NCI-H128 (cell line): ENCODE measurements around the gene NQO2.

Experiments used
- DNase-seq: peaks from one replicate; lab custom pipeline; 2025; ENCODE audit not compliant: unreplicated experiment; lab: John Stamatoyannopoulos, UW

The NQO2 gene

DNA sequence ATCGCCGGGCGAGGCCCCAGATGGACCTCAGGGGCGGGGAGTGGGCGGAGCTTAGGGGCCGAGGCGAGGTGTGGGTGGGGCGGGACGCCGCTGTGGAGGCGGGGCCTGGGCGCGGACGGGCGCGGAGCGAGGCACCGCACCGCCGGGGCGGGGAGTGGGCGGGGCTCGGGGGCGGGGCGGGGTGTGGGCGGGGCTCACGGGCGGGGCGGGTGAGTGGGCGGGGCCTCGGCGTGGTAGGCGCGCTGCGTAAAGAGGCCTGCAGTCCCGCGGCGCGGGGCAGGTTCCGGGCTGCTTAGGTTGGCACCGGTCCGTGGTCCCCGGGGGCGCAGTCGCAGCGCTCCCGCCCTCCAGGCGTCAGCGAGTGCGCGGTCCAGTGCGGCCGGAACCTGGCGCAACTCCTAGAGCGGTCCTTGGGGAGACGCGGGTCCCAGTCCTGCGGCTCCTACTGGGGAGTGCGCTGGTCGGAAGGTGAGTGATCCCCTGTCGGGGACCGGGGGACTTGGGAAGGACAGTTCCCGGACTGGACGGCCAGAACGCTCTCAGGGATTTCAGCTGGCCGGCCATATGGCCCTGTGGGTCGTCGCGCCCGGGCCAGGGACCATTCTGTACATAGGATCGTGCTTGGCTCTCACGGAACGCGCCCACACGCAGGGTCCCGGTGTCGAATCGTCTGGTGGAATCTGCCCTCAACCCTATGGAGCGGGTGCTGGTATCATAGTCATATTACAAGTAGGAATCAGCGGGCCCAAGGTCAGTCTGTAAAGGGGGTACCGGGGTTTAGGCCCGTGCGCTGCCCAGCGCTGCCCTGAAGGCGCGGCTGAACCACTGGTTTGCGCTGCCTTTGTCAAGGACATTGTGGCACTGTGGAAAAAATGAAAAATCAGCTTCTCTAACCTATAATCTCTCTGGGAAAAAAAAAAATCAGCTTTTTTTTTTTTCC is at the start of gene NQO2:
NQO2 (plus strand) TSS at position 277 of the 940 bp plus-strand sequence. CDS start 6,659 bp downstream, outside the sequence.
- peak; percentile 79 for DNase-seq

- no peak for DNase-seq
Measured at GRCh38 chr6:2950713-2951112, 49.0 kb upstream of the NQO2 start.

GRCh38 chr6:2951728-2952127 is 48.0 kb upstream of the NQO2 start:
- DNase-seq = no peak

DNA sequence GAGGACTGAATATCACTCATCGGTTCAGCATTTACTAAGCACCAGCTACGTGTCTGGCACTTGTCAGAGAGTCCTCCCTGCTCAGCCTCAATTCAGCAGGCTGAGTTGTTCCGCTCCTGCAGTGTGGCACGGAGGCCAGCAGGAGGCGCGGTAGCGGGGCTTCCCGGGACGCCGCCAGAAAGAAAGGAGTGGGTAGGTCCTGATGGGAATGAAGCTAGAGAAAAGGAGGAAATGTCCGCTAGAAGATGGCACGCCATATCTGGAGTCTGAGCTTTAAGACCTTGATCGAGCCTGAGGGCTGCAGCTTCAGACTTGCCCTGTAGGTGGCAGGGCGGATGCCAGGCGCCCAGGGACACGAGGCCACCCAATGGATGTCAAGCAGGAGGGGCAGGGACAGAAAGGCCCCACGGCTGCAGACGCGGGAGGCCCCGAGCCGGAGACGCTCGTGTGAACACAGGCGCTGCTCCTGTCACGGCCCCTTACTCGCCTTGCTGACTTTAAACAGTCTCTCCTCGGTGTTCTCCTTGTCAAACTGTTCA is 47.1 kb upstream of the NQO2 start:
- DNase-seq = no peak

DNA sequence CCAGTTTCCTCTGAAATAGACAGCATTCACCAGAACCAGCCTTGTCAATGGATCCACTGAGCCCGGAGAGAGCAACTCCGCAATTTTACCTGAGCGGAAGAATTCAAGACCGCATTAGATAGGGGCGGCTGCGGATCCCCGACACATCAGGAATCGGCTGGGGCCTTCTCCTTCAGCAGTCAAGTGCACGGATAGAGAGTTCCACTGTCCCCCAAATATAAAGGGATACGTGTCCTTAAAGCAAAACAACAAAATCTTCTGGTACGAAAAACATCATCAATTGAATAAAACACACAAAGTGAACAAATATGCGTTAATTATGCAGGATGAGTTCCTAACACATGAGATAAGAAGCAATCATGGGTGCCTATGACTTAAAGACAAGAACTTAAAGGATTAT is 46.6 kb upstream of the NQO2 start:
- no peak for DNase-seq

DNA sequence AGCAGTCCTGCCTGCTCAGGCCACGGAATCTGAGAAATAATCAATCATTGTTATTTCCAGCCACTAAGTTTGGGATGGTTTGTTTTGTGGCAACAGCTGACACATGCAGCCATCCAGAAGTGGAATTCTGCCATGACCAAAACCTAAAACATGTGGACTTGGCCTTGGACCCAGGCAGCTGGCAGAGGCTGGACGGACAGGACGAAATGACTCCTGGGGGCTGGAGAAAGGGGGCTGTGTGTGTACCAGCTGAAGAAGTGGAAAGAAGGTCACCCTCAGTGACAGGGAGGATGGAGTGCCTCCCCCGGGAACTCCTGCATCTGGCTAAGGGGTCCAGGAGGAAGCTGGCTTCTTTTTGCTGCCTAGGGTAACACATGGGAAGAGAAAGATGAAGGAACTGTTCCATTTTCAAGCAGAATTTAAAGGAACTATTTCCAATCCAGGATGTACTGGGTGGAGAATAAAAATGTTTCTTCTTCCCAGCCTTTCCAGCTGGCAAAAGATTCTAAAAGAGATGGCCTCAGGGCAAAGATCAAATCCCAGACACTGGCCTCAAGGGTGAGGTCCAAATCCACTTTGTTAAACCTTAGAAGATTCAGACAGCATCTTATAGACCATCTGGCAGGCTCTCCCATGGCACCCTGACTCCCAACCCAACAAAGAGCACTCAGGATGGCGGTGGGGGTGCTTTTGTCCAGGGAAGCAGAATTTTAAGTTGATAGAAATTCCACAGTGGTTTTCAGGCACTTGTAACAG is 42.6 kb upstream of the NQO2 start:
- DNase-seq = no peak

DNA sequence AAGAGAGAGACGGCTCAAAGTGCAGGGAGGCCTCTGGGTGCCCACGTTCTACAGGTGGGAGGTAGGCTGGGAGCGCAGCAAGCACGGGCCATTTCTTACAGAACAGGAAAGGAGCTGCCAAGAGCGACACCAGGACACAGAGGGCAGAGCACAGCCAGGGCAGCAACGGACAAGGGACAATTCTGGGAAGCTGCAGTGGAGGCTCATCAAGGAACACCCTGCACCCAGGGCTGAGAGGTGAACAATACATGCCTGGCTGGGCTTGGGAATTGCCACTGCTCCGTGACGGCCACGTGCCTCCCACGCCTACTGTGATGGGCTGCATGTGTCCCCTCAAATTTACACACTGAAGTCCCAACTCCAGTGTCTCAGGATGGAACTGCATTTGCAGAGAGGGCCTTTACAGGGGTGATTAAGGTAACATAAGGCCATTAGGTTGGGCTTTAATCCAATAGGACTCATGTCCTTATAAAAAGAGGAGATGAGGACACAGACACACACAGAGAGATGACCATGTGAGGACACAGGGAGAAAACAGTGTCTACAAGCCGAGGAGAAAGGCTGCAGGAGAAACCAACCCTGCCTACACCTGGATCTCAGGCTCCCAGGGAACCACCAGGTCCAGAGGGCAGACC is 41.9 kb upstream of the NQO2 start:
- no peak for DNase-seq

DNA sequence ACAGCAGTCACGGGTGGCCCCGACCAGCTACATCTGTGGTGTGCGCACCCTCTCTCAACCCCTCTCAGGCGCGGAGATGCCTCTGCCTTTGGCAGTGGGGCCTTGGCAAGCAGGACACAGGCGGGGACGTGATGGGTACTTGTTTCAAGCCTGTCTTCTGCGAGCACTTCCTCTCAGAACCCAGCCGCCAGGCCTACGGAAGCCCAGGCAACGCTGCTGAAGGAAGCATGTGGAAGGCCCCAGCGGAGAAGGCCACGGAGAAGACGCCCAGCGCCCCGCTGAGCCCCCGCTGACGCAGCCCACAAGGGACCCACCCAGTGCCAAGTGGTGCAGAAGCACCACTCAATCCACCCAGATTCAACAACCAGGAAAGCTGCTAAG is 41.4 kb upstream of the NQO2 start:
- DNase-seq = no peak

DNA sequence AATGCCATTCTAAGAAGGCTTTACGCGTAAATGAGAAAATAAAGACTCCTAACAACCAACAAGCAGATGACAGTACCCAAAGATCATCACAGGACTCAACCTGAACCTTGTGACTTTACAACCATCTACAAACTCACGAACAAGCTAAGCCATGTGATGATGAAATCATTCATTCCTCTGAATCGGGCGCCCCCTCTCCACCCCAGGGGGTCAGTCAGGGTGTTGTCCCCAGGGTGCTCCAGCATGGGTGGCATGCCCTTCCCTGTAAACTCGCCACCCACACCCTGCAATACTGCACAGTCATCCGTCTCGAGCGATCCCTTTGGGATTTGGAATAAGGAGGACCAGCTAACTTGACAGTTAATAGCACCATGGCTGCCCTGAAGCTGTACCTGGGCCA is 40.9 kb upstream of the NQO2 start:
- no peak for DNase-seq

- DNase-seq = no peak
Measured at GRCh38 chr6:2959909-2960719, 39.6 kb upstream of the NQO2 start.

GRCh38 chr6:2960935-2961334 is 38.8 kb upstream of the NQO2 start:
- DNase-seq = no peak

DNA sequence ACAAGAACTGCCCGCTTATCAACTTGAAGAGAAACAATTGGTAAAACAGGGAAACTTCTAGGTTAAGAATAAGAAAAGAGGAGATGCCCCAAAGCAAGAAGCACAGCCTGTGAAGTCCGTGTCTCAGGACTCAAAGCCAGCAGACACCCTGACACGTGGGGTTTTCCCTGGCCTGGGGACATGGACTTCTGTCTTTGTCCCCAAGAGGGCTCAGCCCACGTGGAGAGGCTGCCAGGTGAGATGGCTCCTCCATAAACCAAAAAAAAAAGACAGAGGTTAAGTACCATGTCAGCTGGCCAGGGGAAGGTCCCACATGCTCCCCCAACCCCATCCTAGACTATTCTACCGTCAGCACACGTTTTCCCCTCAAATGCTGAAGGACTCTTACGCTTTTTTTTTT is 38.2 kb upstream of the NQO2 start:
- no peak for DNase-seq

DNA sequence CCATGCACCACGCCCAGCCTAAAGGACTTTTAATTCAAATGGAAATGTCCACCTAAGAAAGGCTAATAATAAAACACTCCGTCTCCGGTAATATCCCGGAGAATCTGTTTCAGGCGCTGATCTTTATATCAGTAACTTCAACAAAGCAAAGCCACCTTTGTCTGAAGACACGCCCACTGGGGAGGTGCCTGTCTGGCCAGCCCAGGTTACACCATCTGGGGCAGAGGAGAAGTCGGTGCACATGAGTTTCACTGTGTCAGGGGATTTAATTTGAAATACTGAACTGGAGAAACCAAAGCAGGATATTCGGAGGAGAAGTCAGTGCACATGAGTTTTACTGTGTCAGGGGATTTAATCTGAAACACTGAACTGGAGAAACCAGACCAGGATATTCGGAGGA is 37.7 kb upstream of the NQO2 start:
- no peak for DNase-seq

DNA sequence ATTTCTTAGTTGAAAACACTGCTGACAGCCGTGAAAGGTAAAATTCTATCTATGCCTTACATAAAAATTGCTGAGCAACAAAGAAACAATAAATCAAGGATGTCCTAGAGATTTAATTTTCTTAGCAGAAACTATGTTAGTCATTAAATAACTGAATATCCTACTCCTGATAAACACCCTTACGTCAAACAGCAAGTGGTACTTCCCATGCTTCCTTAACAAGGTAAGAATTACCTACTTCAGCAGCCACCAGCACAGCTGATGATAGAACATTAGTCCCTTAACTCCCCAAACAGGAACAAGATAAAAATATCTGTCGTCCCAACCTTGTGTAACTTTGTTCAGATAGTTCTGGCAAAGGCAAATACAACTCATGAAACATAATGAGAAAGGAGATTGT is 37.1 kb upstream of the NQO2 start:
- DNase-seq = no peak

DNA sequence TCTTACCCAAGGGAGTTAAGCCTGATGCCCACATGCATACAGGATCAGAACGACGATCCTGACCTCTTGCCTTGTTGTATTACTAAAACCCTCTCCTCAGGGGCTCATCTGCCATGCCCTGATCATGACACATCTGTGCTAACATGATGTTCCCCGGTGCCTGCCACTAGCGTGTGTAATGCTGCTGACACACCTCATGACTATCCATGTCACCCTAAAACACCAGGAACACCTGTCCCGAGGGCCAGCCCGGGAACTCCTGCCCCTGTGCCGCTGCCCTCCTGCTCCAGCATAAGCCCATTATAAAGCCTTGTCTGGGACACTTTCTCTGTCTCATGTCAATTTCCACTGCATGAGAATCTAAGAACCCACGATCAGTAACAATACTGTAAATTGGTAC is 35.9 kb upstream of the NQO2 start:
- DNase-seq = no peak

DNA sequence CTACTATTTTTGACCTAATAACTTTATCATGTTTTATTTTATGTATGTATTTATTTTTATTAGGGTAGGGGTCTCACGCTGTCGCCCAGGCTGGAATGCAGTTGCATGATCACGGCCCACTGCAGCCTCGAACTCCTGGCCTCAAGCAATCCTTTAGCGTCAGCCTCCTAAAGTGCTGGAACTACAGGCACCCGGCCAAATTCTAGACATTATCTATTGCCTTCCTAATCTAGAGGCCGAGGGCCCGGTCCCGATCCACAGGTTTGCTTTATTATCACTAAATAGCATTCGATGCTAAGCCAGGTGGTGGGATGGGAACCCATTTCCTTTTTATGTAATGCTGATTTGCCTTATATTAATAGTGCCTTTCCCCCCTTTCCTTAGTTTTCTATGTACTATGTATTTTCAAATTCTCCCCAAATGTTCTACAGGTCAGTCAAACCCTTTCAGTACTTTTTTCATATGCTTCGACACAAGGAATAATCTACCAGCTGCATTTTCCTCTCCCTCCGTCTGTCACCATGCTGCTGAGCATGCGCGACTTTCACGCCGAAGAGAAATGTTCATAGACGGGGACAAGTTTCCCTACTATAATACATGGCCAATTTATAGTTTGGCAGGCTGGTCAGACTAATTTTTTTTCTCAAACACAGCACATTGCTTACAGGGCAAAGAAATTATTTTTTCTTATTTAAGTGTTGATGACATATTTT is 34.7 kb upstream of the NQO2 start:
- no peak for DNase-seq

DNA sequence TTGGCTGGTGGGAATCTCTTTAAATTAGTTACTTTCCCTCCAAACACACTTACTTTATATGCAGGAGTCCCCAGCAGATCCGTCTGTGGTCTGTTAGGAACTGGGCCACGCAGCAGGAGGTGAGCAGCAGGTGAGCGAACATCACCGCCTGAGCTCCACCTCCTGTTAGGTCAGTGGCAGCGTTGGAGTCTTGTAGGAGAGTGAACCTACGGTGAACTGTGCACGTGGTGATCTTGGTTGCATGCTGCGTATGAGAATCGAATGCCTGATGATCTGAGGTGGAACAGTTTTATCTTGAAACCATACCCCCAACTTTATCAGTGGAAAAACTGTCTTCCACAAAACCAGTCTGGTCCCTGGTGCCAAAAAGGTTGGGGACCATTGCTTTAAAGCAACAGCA is 33.3 kb upstream of the NQO2 start:
- no peak for DNase-seq

- DNase-seq = no peak
Measured at GRCh38 chr6:2967936-2968335, 31.8 kb upstream of the NQO2 start.

DNA sequence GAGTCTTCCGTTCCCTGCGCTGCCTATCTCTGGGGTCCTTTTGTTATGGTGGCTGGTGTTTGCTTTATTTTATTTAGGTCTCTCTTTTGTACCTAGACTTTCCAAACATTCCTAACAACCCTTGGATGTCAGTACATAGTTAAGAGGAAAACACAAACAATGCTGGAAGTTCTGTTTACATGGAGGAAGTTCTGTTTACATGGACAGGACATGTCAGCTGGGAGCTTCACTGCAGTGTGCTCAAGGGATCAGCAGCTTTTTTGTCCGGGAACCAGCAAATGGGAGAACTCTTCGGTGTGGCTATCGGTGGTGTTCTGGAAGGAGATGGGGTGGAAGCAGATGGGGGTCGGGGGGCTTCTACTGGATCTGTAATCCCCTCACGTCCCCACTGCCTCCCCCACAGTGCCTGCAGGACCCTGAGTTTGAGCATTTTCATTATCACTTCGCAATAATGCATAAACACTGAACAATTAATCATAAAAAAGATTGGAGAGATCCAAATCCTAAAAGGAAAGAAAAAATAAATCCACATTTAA is 31.0 kb upstream of the NQO2 start:
- no peak for DNase-seq

- no peak for DNase-seq
Measured at GRCh38 chr6:2969549-2969948, 30.1 kb upstream of the NQO2 start.
